HG03521 (cell line): ENCODE measurements around the gene ENO3.
A peak's percentile ranks its signal among the peaks of the same experiment; 100 is the strongest.

Source experiments
- ATAC-seq: cut with Tn5 transposase; IDR thresholded peaks from one replicate; pipeline ENCODE4 v1.9.1; 2021; ENCODE audit warnings: mild to moderate bottlenecking, moderate library complexity; ENCODE audit not compliant: unreplicated experiment

Gene ENO3

GRCh38 chr17:4936436-4936835 is 14.5 kb upstream of the ENO3 start:
- no peak for ATAC-seq

GRCh38 chr17:4937553-4937952 is 13.4 kb upstream of the ENO3 start:
- no peak for ATAC-seq

- ATAC-seq = no peak
Observed at GRCh38 chr17:4938069-4938491, 12.8 kb upstream of the ENO3 start.

GRCh38 chr17:4938688-4939545 is 12.0 kb upstream of the ENO3 start:
- no peak for ATAC-seq

- ATAC-seq = no peak
Observed at GRCh38 chr17:4939546-4939795, 11.4 kb upstream of the ENO3 start.

GRCh38 chr17:4939796-4940554 is 10.9 kb upstream of the ENO3 start, which contains the start of the genes RNF167 and SLC25A11:
Gene RNF167, plus strand, starts transcription at chr17:4940268. Its CDS starts 642 bp downstream, at chr17:4940910.
Gene SLC25A11, minus strand, starts transcription at chr17:4940046. Its CDS starts 136 bp downstream, at chr17:4939910.
- peak; percentile 80 for ATAC-seq

GRCh38 chr17:4940555-4941318 is 10.2 kb upstream of the ENO3 start:
- no peak for ATAC-seq

- no peak for ATAC-seq
Observed at GRCh38 chr17:4941319-4941610, 9.7 kb upstream of the ENO3 start.

- no peak for ATAC-seq
Observed at GRCh38 chr17:4942760-4943508, 8.0 kb upstream of the ENO3 start.

- ATAC-seq = no peak
Observed at GRCh38 chr17:4944163-4944553, 6.8 kb upstream of the ENO3 start.

GRCh38 chr17:4944554-4945175 is 6.3 kb upstream of the ENO3 start:
- ATAC-seq = no peak

GRCh38 chr17:4945176-4945943 is 5.6 kb upstream of the ENO3 start:
- ATAC-seq = no peak

GRCh38 chr17:4945944-4946280 is 5.0 kb upstream of the ENO3 start:
- no peak for ATAC-seq

- ATAC-seq = no peak
Observed at GRCh38 chr17:4946312-4946976, 4.5 kb upstream of the ENO3 start.

- ATAC-seq = no peak
Observed at GRCh38 chr17:4947010-4947410, 3.9 kb upstream of the ENO3 start.

- ATAC-seq = peak; percentile 4
Observed at GRCh38 chr17:4947411-4948165, 3.3 kb upstream of the ENO3 start.

GRCh38 chr17:4948166-4948930 is 2.6 kb upstream of the ENO3 start, which contains the start of gene PFN1:
Gene PFN1, minus strand, starts transcription at chr17:4948530. Its CDS starts 136 bp downstream, at chr17:4948394.
- peak; percentile 12 for ATAC-seq

GRCh38 chr17:4948931-4949320 is 2.0 kb upstream of the ENO3 start:
- peak; percentile 34 for ATAC-seq
